ENCODE results near the gene HDAC5. TPM values are rescaled to one million over a fixed set of nuclear protein-coding genes. Genes with fewer than 3 reads are reported as not detected.
A peak's percentile ranks its signal among the peaks of the same experiment; 100 is the strongest.

The HDAC5 gene
- total RNA-seq, 1 experiment from 2014 or later, result 25.9 TPM

- intact Hi-C loops (cut with micrococcal nuclease; ENCODE audit: unreplicated experiment), result no loop called here
- BruUV-seq (replicated peaks), result no TSS peak
- no peak for TF ChIP-seq CTCF (IDR thresholded peaks at IDR 0.05; ENCODE audit: insufficient read depth in 1 of 2, low read depth in 1 of 2, low read length in 1 of 2, severe bottlenecking in 1 of 2, unreplicated experiment in 1 of 2)
- no peaks in the 10 kb centered on the region for H3K27me3 Mint-ChIP-seq (ENCODE audit: insufficient read depth, unreplicated experiment)
- H3K36me3 Mint-ChIP-seq (ENCODE audit: insufficient read depth, unreplicated experiment), result no peaks in the 10 kb centered on the region
- CTCF ChIA-PET, result interaction anchor here (0.7 to 0.9 kb wide), 2 partner anchors 12 to 22 kb away, joined by 4 to 5 read pairs; no protein-coding TSS in a partner anchor
- no peak overlapping the region for H3K4me3 Mint-ChIP-seq (ENCODE audit: unreplicated experiment)
- POLR2A ChIA-PET, result no interaction called here
- H3K4me1 Mint-ChIP-seq (ENCODE audit: low read depth, unreplicated experiment), result peaks cover 8% of the 10 kb centered on the region
- Histone ChIP-seq H3K4me3 (ENCODE audit: low read depth, low read length) (no peak overlapping the region), H3K9me3 (no peaks in the 10 kb centered on the region), H3K4me1 (peaks cover 7% of the 10 kb centered on the region; the same call in 1 of the 2 replicates), H3K36me3 (ENCODE audit: control insufficient read depth, insufficient read depth, low read length) (no peaks in the 10 kb centered on the region), H3K27me3 (replicated peaks; ENCODE audit: control insufficient read depth, insufficient read depth, low read length) (no peaks in the 10 kb centered on the region)
- H3K9me3 Mint-ChIP-seq (ENCODE audit: unreplicated experiment), result no peaks in the 10 kb centered on the region
- no peak overlapping the region for H3K27ac Mint-ChIP-seq (ENCODE audit: unreplicated experiment)
- DNase-seq, result no peak
These were observed 4.9 kb upstream of the HDAC5 start for GRCh38 chr17:44128383-44128782.

- H3K27me3 Mint-ChIP-seq (ENCODE audit: insufficient read depth, unreplicated experiment), result no peaks in the 10 kb centered on the region
- CTCF ChIA-PET, result interaction anchor here (0.6 to 1.9 kb wide), 15 partner anchors 8 to 870 kb away, joined by 3 to 21 read pairs (median 7); partner anchors contain the start of gene TMUB2
- BruUV-seq (replicated peaks), result TSS peak; percentile 100
These were observed 637 bp upstream of the HDAC5 start for GRCh38 chr17:44124118-44124438.

GRCh38 chr17:44122816-44123355 is 555 bp downstream of the HDAC5 start:
- Histone ChIP-seq H3K9me3 (no peaks in the 10 kb centered on the region), H3K27me3 (replicated peaks; ENCODE audit: control insufficient read depth, insufficient read depth, low read length) (no peaks in the 10 kb centered on the region), H3K4me3 (ENCODE audit: low read depth, low read length) (peak overlapping the region; percentile 69), H3K36me3 (ENCODE audit: control insufficient read depth, insufficient read depth, low read length) (no peaks in the 10 kb centered on the region), H3K4me1 (peaks cover 5% of the 10 kb centered on the region; the same call in 1 of the 2 replicates)
- no TSS peak for BruUV-seq (replicated peaks)
- POLR2A ChIA-PET, result interaction anchor here (0.5 to 1.6 kb wide), 15 partner anchors 10 to 263 kb away, joined by 3 to 11 read pairs (median 4); partner anchors contain the start of genes G6PC3, LSM12 and TMEM101
- Mint-ChIP-seq H3K9me3 (ENCODE audit: unreplicated experiment) (no peaks in the 10 kb centered on the region), H3K4me1 (ENCODE audit: low read depth, unreplicated experiment) (peaks cover 7% of the 10 kb centered on the region), H3K27ac (ENCODE audit: unreplicated experiment) (peak overlapping the region; percentile 97), H3K4me3 (ENCODE audit: unreplicated experiment) (peak overlapping the region; percentile 94), H3K36me3 (ENCODE audit: insufficient read depth, unreplicated experiment) (no peaks in the 10 kb centered on the region), H3K27me3 (ENCODE audit: insufficient read depth, unreplicated experiment) (no peaks in the 10 kb centered on the region)
- no peak for TF ChIP-seq CTCF (IDR thresholded peaks at IDR 0.05; ENCODE audit: insufficient read depth in 1 of 2, low read depth in 1 of 2, low read length in 1 of 2, severe bottlenecking in 1 of 2, unreplicated experiment in 1 of 2)
- no peak for DNase-seq
- CTCF ChIA-PET, result interaction anchor here (0.5 to 1.9 kb wide), 28 partner anchors 7 to 1440 kb away, joined by 3 to 21 read pairs (median 4); partner anchors contain the start of genes DHX8, LSM12 and TMUB2
- intact Hi-C loops (cut with micrococcal nuclease; ENCODE audit: unreplicated experiment), result loop anchor here (1.0 to 2.0 kb wide), 2 partner anchors 52 to 58 kb away; partner anchors contain the start of gene G6PC3

More at GRCh38 chr17:44124118-44124438, 637 bp upstream of the HDAC5 start:
- H3K4me1 ChIP-seq, result peaks cover 5% of the 10 kb centered on the region; the same call in 1 of the 2 replicates
- Mint-ChIP-seq H3K9me3 (ENCODE audit: unreplicated experiment) (no peaks in the 10 kb centered on the region), H3K4me3 (ENCODE audit: unreplicated experiment) (peak overlapping the region; percentile 94), H3K4me1 (ENCODE audit: low read depth, unreplicated experiment) (peaks cover 7% of the 10 kb centered on the region), H3K36me3 (ENCODE audit: insufficient read depth, unreplicated experiment) (no peaks in the 10 kb centered on the region), H3K27ac (ENCODE audit: unreplicated experiment) (peak overlapping the region; percentile 97)
- POLR2A ChIA-PET, result interaction anchor here (0.9 to 1.6 kb wide), 9 partner anchors 8 to 109 kb away, joined by 3 to 11 read pairs (median 5); partner anchors contain the start of genes G6PC3, LSM12 and TMEM101
- H3K36me3 ChIP-seq (ENCODE audit: control insufficient read depth, insufficient read depth, low read length), result no peaks in the 10 kb centered on the region
- H3K27me3 ChIP-seq (replicated peaks; ENCODE audit: control insufficient read depth, insufficient read depth, low read length), result no peaks in the 10 kb centered on the region
- H3K4me3 ChIP-seq (ENCODE audit: low read depth, low read length), result peak overlapping the region; percentile 69
- no peaks in the 10 kb centered on the region for H3K9me3 ChIP-seq
- no peak for TF ChIP-seq CTCF (IDR thresholded peaks at IDR 0.05; ENCODE audit: insufficient read depth in 1 of 2, low read depth in 1 of 2, low read length in 1 of 2, severe bottlenecking in 1 of 2, unreplicated experiment in 1 of 2)
- no peak for DNase-seq
- intact Hi-C loops (cut with micrococcal nuclease; ENCODE audit: unreplicated experiment), result loop anchor here (1.0 kb wide), 1 partner anchor 17 kb away; the partner anchor contains the start of gene HROB

Data from Caco-2 (cell line).